HG02852 (cell line): ENCODE results near the gene TSSC4.

Source experiments
- ATAC-seq: cut with Tn5 transposase; IDR thresholded peaks from one replicate; pipeline ENCODE4 v1.9.1; 2021; ENCODE audit warnings: mild to moderate bottlenecking, moderate library complexity; ENCODE audit not compliant: unreplicated experiment

The TSSC4 gene

DNA sequence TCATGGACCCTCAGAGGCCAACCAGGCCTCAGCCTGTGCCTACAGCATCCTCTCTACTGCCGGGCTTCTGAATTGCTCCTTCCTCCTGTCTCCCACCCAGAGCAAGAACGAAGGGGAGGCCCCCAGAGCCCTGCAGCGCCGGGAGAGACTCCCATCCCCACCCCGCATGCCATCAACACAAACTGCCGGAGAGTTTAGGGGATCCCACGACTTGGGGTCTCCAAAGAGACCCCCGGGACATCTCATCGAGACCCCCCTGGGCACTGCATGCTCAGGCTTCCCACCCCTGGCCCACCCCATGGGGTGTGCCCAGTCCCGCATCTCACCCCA, 31.7 kb upstream of the TSSC4 start:
- ATAC-seq, result no peak

DNA sequence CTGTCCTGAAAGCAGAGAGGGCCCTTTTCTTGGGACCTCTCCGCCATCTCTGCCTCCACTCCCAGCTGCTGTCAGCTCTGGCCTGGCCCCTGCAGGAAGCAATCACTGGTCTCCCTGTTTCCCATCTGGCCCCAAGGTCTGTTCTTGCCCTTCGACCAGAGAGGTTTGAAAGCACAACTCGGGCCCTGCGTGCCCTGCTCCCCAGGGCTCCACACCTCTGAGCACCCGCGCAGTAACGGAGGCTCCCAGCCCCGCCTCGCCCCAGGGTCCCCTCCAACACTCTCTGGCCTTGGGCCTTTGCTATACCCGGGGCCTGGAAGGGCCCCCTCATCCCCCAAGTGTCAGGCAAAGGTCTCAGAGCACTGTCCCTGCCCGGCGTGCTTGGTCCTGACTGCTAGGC, 31.2 kb upstream of the TSSC4 start:
- ATAC-seq, result no peak

DNA sequence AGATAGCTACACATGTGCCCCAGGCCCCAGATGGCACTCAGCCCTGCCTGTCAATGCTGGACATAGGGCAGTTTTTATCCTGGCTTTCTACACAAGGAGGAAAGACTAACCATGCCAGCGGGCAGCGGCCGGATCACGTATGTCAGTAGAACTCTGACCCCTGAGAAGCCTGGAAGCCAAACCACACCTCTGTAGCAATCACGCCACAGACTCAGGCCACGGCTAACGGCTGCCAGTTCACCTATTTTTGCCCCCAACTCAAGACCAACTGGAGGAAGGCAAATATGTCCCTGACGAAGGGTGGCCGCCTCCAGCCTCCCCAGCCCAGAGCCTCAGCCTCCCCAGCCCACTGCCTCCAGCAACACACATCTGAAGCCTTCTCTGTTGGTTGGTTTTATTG, 30.7 kb upstream of the TSSC4 start:
- ATAC-seq, result no peak

DNA sequence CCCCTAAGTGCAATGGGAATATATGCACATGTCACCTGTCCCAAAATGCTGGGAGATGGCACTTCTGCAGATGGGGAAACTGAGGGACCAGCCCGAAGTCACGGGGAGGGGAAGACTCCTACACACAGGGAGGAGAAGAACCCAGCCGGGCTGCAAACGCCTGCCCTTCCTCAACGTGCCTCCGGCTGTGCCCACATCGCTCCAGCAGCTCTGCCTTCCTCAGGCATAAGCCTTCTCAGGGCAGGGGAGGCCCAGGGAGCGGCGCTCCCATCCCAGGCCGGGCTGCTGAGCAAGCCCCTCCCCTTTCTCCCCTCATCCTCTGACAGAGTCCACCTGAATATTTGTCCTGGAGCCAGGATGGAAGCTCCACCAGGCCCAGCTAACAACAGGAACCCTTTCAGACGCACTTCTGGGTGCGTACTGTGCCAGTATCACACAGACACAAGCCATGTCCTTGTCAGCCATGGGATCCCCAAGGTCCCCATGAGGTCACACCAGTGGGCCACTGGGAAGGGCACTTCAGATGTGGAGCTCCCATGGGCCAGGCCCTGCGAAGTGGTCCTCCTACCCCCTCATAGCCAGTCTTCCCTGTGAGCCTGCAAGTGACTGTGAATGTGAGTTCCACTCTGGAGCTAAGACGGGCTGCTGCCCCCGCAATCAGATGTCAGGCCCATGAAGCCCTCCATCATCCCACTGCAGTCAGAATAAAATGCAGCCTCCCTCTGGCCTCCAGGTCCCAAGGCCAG, 25.9 kb upstream of the TSSC4 start:
- no peak for ATAC-seq

DNA sequence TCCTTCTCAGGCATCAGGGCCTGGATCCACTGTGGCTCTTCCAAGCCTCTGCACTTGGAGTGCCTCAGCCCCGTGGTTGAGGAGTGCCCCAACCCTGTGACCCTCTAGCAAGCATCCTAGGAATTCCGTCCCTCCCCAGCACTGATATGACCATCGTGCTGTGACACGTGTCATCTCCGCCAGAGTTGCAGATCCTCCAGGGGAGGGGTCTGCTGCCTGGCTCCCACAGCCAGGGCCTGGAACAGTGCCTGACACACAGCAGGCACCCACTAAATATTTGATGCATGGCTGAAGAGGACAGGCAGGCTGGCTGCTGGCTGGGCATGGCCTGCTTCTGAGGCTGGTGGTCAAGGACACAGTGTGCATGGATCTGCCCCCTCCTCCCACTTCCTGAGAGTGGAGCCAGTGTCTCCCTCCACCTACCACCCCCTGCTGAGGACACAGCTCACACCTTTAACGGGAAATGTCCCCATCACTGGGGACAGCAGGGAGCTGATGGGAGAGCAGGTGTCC, 25.2 kb upstream of the TSSC4 start:
- no peak for ATAC-seq

- no peak for ATAC-seq
Observed at GRCh38 chr11:2375964-2376551, 24.5 kb upstream of the TSSC4 start.

GRCh38 chr11:2376751-2377451, 23.6 kb upstream of the TSSC4 start, which contains the start of gene CD81:
TSS of gene CD81 (plus strand) at chr11:2377310. CDS start at chr11:2377550, 240 bp downstream.
- peak; percentile 40 for ATAC-seq

DNA sequence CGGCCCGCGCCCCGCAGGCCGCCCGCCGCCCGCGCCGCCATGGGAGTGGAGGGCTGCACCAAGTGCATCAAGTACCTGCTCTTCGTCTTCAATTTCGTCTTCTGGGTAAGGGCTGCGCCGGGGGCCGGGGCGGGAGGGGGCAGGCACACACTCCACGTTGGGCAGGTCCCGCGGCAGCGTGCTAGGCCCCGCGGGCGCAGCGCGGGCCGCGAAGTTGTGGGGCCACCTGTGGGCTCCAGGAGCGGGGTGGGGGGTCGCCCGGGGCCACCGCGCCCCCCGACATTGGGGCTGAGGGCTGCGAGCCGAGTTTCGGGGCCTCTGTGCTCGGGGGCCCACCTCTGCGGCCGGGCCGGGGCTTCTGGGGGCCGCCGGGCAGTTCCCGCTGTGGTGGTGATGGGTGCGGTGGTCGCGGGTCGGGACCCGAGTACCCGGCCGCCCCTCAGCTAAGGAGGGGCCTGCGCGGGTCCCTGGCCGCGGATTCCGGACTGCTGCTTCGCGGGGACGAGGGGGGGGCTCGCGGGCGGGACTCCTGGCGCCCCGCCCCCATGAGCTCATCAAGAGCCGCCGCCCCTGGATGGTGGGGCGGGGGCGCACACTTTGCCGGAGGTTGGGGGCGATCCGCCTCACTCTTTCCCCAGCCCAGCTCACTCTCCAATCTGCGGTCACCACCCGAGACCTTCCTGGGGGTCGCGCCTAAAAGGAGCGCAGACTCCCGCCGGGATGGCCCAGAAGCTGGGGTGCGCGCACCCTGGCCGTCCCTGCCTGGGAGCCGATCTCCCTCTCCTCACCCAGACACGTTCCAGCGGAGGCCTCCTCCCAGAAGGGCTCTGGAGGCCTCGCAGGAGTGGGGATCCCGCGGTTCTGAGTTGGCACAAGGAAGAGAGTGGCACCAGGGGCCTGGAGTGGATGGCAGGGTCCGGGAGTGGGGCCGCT, 22.8 kb upstream of the TSSC4 start:
- peak; percentile 33 for ATAC-seq

DNA sequence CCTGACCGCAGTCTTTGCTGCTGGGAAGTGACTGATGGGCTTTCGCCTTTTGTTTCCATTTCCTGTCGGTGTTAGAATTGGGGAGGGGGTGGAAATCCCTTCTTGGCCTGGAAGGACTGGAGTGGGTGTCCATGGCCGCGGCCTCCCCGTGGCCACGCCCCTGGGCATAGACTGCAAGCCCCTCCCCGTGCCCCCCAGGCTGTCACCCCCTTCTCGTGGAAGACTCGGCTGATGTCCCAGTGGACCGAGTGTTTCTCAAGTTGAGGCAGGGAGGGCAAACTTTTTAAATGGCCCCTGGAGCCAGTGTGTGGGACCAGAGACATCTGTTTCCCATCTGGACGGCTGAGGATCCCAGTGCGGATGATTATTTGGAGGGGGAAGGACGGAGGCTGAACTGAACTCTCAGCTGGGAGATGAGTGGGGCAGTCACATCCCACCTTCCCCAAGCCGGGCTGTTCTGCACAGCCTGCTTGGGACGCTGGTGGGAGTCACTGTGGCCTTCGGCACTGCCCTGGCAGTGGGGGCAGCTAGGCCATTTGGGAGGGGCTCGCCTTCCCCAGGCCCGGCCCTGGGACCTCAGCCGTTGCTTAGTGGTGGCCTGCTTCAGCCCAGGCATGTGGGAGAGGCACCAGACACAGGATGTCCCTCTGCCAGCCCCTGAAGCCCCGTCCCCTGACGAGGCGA, 21.9 kb upstream of the TSSC4 start:
- no peak for ATAC-seq

GRCh38 chr11:2379466-2380174, 20.9 kb upstream of the TSSC4 start:
- ATAC-seq, result no peak

DNA sequence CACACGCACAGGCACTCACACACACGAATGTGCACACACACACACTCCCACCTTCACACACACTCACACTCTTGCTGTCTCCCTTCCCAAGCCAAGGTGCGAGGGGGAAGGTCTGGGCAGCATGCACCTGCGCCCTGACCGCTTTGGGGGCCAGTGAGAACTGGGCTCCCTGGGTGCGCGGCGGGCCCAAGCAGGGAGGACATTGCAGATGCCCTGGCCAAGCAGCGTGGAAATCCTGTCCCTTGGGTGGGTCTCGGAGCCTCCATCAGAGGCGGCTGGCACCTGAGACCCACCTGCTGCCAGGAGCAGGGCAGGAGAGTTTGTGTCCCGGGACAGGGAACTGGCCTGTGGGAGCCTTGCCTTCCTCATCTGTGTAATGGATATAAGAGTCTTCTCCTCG, 20.2 kb upstream of the TSSC4 start:
- ATAC-seq, result no peak

- ATAC-seq, result peak; percentile 21
Observed at GRCh38 chr11:2380807-2381350, 19.7 kb upstream of the TSSC4 start.

DNA sequence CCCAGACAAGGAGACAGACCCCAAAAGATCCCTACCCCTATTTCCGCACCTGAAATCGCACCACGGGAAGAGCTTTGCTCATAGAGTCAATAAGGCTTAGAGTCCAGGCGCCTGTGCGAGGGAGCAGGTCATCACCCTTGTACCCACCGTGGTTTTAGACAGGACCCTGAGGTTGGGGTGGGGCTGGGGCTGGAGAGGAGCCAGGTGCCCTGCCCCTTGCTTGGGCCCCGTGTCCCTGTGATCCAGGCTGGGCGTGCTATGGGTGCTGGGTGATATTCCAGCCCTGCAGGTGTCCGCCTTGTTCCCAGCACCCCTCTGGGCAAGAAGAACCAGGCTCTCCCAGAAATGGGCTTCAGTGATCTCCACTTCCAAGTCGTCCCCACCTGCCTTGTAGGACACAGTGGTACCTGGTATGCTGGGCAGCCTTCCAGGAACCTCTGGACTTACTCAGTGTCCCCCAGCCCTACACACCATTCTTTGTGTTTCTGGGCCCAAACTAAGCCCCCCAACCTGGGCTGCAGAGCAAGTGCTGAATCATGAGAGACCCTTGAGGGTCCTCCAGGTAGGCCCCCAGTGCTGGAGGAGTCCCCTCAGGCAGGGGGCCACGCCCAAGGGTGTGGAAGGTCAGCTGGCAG, 18.9 kb upstream of the TSSC4 start:
- ATAC-seq, result no peak

DNA sequence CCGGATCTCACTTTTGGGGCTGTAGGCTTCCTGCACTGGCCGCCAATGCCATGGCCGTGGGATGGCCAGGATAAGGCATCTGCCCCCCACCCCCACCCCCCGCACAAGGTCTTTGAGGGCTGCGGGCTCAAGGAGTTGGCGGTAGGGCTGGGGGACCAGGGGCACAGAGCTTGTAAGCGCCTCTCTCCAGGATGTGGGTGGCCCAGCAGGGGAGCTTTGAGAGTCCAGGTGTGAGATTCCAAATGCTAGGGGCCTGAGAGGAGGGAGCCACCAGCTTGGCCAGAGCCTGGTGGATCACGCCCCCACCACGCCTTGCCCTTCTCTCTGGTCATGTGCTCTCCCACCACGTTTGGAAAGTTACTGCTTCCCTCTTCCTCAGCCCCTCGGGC, 18.4 kb upstream of the TSSC4 start:
- no peak for ATAC-seq

DNA sequence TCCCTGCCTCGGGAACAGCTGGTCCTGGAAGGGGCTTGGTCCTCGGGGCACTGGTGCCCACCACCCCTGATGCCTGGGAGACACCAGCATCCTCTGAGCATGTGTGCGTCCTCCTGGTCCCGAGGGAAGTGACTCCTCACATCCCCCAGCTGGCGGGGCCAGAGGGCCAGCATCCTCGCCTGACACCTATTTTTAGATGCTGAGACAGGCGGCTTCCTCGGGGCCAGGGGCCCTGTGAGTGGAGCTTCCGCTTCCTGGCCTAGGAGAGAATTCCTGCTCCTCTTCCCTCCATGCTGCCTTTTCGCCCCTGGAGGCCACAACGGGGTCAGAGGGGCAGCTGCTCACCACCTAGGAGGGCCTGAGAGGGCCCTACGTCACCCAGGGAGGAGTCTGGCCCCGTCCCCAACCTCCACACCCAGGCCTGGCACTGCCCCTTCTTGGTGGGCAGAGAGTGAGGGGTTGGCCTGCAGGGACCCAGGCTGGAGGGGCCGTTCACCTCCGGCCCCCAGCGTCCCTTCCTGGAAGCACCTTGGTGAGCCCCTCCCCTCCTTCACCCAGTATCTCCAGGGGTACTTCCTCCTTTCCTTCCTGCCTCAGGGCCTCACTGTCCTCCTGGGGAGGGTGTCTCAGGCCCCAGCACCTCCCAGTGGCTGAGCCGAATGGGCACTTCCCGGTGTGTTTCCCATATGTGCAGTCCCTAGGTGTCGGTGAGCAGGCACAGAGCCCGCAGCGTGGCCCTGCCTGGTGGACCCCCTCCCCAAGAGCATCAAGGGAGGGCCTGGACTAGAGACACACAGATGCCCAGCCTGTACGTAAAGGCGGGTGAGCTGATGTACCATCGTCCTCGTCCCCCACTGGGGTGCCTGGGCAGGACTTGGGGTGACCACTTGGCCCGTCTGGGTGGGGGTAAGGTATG, 17.4 kb upstream of the TSSC4 start:
- no peak for ATAC-seq

GRCh38 chr11:2383852-2384804, 16.4 kb upstream of the TSSC4 start:
- ATAC-seq, result no peak
